ENCODE measurements around the gene ENO1.
"Not testable (repeated sequence)": the region's sequence is repeated elsewhere in the genome, so short reads cannot be mapped to it uniquely, and the experiment has no call there.

ENO1 gene

DNA sequence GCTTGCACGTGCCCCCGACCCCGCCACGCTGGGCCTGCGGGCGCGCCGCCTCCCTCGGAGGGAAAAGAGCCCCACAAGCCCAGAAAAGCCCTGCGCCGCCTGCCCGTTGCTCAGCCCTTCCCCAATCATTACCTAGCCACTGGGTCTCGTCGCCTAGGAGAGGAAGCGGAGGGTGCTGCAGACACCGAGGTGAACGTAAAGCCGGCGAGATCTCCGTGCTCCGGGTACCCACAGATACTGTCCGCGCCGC lies at the start of gene ENO1:
ENO1 (minus strand) TSS at position 239 of the 250 bp plus-strand sequence. CDS start 3,778 bp downstream, outside the sequence.
- H3K4me3 ChIP-seq, result peak within 1 kb of the TSS; percentile 84
- in situ Hi-C loops (cut with MboI; ENCODE audit: low sequenced_read_pairs), result no loop called here
- no peak for DNase-seq (ENCODE audit: low spot score in 2 of 2)
- no peaks in the 10 kb centered on the region for H3K27me3 ChIP-seq (ENCODE audit: low read depth)
- H3K36me3 ChIP-seq (replicated peaks), result peaks cover 46% of the 10 kb centered on the region
- H3K4me1 ChIP-seq, result peaks cover 43% of the 10 kb centered on the region
- no peaks in the 10 kb centered on the region for H3K9me3 ChIP-seq

DNA sequence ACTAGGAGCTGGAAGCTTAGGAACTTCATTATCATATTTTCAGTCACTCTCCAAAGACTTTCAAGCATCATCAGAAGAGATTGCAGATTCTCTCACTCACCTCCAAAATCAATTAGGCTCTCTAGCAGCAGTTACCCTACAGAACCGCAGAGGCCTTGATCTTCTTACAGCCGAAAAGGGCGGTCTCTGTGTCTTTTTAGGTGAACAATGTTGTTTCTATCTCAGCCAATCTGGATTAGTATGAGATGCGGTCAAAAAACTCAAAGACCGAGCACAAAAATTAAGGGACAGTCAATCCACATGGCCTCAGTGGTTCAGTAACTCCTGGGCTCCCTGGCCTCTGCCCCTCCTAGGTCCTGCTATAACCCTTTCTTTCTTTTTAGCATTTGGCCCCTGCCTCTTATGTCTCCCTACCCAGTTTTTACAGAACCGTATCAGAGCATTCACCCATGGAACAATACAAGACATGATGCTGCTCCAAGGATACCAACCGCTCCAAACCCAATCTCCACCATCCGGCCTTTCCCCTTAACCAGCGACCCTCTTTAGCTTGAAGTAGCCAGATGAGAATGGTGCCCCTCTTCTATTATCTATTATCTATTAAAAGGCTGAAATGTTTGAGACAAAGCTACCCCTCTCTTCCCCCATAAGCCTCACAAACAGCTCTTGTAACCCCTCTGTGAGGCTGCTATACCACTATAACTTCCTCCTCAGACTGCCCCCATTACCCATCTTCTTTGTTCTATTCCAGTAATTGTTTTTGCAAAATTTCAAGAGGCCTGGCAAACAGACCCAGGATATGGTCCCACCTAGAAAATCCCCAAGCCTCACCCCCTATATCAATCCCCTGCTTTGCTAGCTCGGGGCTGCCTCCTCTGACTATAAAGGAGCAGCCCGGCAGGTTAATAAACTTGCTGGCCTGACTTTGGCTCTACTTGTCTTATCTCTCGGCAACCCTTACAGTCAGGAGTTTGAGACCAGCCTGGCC lies 48.5 kb upstream of the ENO1 start:
- H3K4me1 ChIP-seq, result no peaks in the 10 kb centered on the region
- peaks cover 3% of the 10 kb centered on the region; the same call in 1 of the 2 replicates for H3K27me3 ChIP-seq (ENCODE audit: low read depth)
- no peak for DNase-seq (ENCODE audit: low spot score in 2 of 2)
- in situ Hi-C loops (cut with MboI; ENCODE audit: low sequenced_read_pairs), result no loop called here
- H3K36me3 ChIP-seq (replicated peaks), result no peaks in the 10 kb centered on the region
- H3K4me3 ChIP-seq, result no peak overlapping the region
- no peaks in the 10 kb centered on the region for H3K9me3 ChIP-seq

DNA sequence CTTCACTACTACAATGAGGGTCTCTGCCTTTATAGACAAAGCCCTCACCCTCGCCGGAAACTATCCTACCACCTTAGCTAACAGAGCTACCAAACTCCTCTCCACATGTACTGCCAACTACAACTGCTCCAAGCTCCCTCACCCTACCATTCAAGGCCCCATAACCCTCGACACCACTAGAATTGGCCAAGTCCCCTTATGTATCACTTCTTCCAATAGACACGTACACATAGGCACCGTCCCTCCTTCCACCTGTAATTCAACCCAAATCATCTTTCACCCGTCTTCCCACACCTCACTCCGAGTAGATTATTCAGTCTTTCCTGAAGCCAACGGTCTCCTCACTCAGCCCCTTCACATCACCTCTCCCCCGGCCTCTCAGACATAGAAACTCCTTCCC lies 47.5 kb upstream of the ENO1 start:
- Histone ChIP-seq H3K4me3 (no peak overlapping the region), H3K27me3 (ENCODE audit: low read depth) (peaks cover 3% of the 10 kb centered on the region; the same call in 1 of the 2 replicates), H3K36me3 (replicated peaks) (no peaks in the 10 kb centered on the region), H3K9me3 (no peaks in the 10 kb centered on the region), H3K4me1 (no peaks in the 10 kb centered on the region)
- in situ Hi-C loops (cut with MboI; ENCODE audit: low sequenced_read_pairs), result no loop called here
- DNase-seq (ENCODE audit: low spot score in 2 of 2), result no peak

DNA sequence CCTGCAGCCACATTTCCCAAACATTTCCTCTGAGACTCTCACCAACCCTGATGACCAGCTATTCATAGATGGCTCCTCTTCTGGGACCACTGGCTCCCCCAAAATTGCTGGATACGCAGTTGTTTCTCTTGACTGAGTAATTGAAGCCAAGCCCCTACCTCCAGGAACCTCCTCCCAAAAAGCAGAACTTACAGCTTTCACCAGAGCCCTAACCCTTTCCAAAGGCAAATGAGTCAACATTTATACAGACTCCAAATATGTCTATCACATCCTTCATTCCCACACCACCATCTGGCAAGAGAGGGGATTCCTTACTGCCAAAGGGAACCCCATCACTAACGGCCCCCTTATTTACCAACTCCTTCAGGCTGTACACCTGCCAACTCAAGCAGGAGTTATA lies 46.9 kb upstream of the ENO1 start:
- no peaks in the 10 kb centered on the region for H3K36me3 ChIP-seq (replicated peaks)
- no peaks in the 10 kb centered on the region for H3K9me3 ChIP-seq
- no peaks in the 10 kb centered on the region for H3K4me1 ChIP-seq
- in situ Hi-C loops (cut with MboI; ENCODE audit: low sequenced_read_pairs), result no loop called here
- no peak for DNase-seq (ENCODE audit: low spot score in 2 of 2)
- H3K4me3 ChIP-seq, result no peak overlapping the region
- peaks cover 3% of the 10 kb centered on the region; the same call in 1 of the 2 replicates for H3K27me3 ChIP-seq (ENCODE audit: low read depth)

DNA sequence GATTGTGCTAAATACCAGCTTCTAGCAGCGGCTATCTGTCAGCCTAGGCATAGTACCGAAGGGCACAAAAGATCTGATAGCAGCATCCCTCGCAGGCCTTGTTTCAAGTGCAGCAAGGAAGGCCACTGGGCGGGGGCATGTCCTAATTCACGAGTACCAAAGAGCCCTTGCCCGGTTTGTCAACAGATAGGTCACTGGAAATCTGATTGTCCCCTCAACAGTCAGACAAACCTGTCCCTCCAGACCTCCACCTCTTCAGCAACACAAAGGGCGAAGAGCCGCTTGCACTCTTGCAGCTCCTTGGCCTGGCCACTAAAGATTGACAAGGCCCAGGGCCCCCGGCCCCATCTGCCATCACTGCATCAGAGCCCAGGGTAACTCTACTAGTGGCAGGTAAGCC lies 44.5 kb upstream of the ENO1 start:
- Histone ChIP-seq H3K27me3 (ENCODE audit: low read depth) (peaks cover 3% of the 10 kb centered on the region; the same call in 1 of the 2 replicates), H3K36me3 (replicated peaks) (no peaks in the 10 kb centered on the region), H3K4me3 (no peak overlapping the region), H3K4me1 (no peaks in the 10 kb centered on the region; the same call in 1 of the 2 replicates), H3K9me3 (no peaks in the 10 kb centered on the region)
- in situ Hi-C loops (cut with MboI; ENCODE audit: low sequenced_read_pairs), result no loop called here
- no peak for DNase-seq (ENCODE audit: low spot score in 2 of 2)

DNA sequence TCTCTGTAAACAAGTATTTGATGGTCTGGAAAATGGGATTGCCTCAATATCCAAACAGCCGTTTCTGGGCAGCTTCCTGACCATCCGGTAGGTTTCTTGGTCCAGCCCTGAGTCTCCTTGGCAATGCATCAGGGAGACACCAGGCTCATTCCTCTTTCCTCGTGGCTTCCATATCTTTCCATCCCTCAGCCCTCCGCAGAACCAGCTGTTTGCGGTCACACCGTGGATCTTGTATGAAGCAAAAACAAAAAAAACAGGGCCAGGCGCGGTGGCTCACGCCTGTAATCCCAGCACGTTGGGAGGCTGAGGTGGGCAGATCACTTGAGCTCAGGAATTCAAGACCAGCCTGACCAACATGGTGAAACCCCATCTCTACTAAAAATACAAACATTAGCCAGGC lies 39.0 kb upstream of the ENO1 start:
- H3K9me3 ChIP-seq; DNase-seq (ENCODE audit: low spot score in 2 of 2); H3K36me3 ChIP-seq (replicated peaks); H3K27me3 ChIP-seq (ENCODE audit: low read depth); H3K4me3 ChIP-seq: not testable (repeated sequence)
- in situ Hi-C loops (cut with MboI; ENCODE audit: low sequenced_read_pairs), result loop anchor here (5.0 kb wide), 2 partner anchors 70 to 190 kb away; no protein-coding TSS in a partner anchor
- peaks cover 25% of the 10 kb centered on the region for H3K4me1 ChIP-seq

DNA sequence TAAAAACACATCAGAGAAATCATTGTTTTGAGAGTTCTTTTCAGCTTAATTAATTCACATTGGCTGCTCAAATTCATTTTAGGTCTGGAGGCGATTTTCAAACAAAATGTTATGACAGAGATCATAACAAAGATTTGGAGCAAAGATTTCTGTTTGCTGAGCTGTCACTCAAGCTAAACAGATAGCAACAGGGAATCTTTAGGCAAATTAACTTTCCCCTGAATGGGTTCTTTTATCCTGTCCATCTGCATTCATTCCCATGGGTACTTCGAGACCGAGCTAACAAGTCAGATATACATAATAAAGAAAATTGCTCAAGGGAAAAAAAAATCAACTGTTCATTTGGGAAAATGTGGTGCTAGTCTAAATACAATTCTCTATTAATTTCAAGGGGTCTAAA lies 37.0 kb upstream of the ENO1 start:
- Histone ChIP-seq H3K4me3 (no peak overlapping the region), H3K9me3 (0 out of 2 replicates have a peak, but pooled peaks cover 2% of the 10 kb centered on the region), H3K4me1 (peaks cover 25% of the 10 kb centered on the region), H3K36me3 (replicated peaks) (no peaks in the 10 kb centered on the region), H3K27me3 (ENCODE audit: low read depth) (no peaks in the 10 kb centered on the region)
- DNase-seq (ENCODE audit: low spot score in 2 of 2), result peak; percentile 52 to 95
- in situ Hi-C loops (cut with MboI; ENCODE audit: low sequenced_read_pairs), result loop anchor here (5.0 kb wide), 2 partner anchors 72 to 192 kb away; no protein-coding TSS in a partner anchor

DNA sequence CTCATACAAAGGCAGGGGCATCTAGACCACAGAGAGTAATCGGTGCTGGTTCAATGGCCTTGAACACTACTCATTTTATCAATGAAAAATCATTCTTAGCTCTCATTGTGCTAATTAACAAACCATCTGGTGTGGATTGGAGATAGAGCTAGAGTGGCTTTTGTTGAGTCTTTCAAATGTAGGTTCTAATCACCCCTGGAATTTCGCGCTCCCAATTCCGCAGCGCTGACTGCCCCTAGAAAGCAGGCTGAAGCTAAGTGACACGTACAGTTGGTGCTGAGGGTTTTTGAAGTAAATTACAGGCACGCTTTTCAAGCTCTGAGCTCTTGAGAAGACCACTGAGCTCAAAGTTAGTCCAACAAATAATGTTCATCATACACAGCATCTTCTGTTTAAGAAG lies 36.0 kb upstream of the ENO1 start:
- Histone ChIP-seq H3K4me1 (peaks cover 25% of the 10 kb centered on the region), H3K9me3 (0 out of 2 replicates have a peak, but pooled peaks cover 2% of the 10 kb centered on the region), H3K4me3 (no peak overlapping the region), H3K36me3 (replicated peaks) (no peaks in the 10 kb centered on the region), H3K27me3 (ENCODE audit: low read depth) (no peaks in the 10 kb centered on the region)
- peak; percentile 35 to 62 for DNase-seq (ENCODE audit: low spot score in 2 of 2)
- in situ Hi-C loops (cut with MboI; ENCODE audit: low sequenced_read_pairs), result no loop called here

DNA sequence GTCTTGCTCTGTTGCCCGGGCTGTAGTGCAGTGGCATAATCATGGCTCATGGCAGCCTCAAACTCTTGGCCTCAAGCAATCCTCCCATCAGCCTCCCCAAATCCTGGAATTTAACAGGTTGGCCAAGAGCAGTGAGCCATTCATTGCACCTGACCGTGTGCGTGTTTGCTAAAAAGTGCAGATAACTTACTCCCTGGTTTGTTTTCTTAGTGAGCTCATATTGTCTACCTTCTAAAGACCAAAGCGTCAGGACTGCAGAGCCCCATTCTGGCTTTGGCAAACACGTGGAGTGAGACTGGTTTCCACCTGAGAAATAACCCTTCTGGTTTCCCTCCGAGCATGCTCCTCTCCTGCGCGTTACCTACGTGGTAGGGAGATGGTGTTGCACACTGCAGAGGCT lies 35.0 kb upstream of the ENO1 start:
- no peaks in the 10 kb centered on the region for H3K27me3 ChIP-seq (ENCODE audit: low read depth)
- DNase-seq (ENCODE audit: low spot score in 2 of 2), result no peak
- in situ Hi-C loops (cut with MboI; ENCODE audit: low sequenced_read_pairs), result no loop called here
- H3K4me3 ChIP-seq, result no peak overlapping the region
- 0 out of 2 replicates have a peak, but pooled peaks cover 2% of the 10 kb centered on the region for H3K9me3 ChIP-seq
- H3K36me3 ChIP-seq (replicated peaks), result no peaks in the 10 kb centered on the region
- H3K4me1 ChIP-seq, result peaks cover 25% of the 10 kb centered on the region

DNA sequence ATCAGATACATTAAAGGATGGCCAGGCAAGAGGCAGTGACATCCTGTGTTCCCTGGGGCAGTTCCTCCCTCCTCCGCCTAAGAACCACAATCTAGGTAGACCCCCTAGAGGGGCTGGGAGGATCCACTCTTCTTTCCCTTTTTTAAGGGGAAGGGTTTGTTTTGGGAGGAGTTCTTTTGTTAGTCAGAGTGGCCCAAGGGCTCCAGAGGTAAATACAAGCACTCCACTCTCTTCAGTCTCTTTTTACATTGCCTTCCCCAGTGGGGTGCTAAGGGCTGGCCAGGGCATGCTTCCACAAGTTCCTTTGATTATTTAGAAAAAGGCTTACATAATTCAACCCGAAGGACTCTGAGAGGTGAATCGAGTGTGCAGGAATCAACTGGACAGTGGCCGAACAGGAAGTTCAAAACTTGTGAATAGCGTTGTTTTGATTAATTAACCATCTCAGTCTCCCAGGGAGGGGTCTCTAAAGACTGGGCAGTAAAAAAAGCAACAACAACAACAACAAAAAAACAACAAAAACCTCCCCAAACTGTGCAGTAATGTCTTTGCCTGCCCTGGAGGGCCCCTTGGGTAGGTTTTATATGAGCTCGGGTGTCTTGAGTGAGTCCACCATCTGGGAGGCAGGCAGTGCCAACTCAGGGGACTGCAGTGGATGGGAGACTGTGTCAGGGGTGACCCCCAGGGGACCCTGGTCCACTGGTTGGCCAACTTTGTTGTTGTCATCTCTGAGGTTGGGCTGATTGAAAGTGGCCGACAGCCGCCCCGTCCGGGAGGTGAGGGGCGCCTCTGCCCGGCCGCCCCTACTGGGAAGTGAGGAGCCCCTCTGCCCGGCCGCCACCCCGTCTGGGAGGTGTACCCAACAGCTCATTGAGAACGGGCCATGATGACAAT lies 33.2 kb upstream of the ENO1 start:
- no peak for DNase-seq (ENCODE audit: low spot score in 2 of 2)
- Histone ChIP-seq H3K4me3 (no peak overlapping the region), H3K36me3 (replicated peaks) (no peaks in the 10 kb centered on the region), H3K4me1 (peaks cover 25% of the 10 kb centered on the region), H3K9me3 (0 out of 2 replicates have a peak, but pooled peaks cover 2% of the 10 kb centered on the region), H3K27me3 (ENCODE audit: low read depth) (no peaks in the 10 kb centered on the region)
- in situ Hi-C loops (cut with MboI; ENCODE audit: low sequenced_read_pairs), result no loop called here

DNA sequence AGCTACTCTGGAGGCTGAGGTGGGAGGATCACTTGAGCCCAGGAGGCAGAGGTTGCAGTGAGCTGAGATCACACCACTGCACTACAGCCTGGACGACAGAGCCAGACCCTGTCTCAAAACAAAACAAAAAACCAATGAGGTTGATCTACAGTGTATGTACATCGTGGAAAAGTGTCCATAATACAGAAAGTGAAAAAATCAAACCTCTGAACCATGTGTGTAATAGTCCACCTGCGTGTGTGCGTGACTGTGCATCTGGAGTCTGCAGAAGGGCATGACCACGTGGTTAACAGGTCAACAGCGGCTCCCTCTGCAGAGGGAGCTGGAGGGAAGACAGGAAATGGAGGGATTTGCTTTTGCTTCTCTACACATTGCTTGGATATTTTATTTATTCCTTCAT lies 32.4 kb upstream of the ENO1 start:
- H3K27me3 ChIP-seq (ENCODE audit: low read depth), result no peaks in the 10 kb centered on the region
- DNase-seq (ENCODE audit: low spot score in 2 of 2), result no peak
- in situ Hi-C loops (cut with MboI; ENCODE audit: low sequenced_read_pairs), result no loop called here
- H3K4me1 ChIP-seq, result peaks cover 21% of the 10 kb centered on the region
- H3K36me3 ChIP-seq (replicated peaks), result no peaks in the 10 kb centered on the region
- 0 out of 2 replicates have a peak, but pooled peaks cover 2% of the 10 kb centered on the region for H3K9me3 ChIP-seq
- H3K4me3 ChIP-seq, result no peak overlapping the region

DNA sequence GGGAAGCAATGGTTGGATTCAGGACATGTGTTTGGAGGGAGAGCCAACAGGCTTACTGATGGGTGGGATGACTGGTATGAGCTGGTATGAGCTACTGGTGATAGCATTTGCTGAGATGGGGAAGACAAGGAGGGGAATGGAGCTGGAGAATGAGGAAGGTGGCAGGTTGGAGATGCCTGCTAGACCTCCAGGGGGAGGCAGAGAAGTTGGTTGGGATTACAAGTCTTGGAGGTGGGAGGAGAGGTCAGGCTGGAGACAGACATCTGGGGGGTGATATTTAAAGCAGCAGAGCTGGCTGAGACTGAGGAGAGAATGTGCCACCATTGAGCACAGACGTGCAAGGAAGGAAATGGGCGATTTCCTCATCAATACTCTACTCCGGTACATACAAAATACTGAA lies 31.8 kb upstream of the ENO1 start:
- no peaks in the 10 kb centered on the region for H3K36me3 ChIP-seq (replicated peaks)
- H3K9me3 ChIP-seq, result 0 out of 2 replicates have a peak, but pooled peaks cover 2% of the 10 kb centered on the region
- peaks cover 17% of the 10 kb centered on the region for H3K4me1 ChIP-seq
- DNase-seq (ENCODE audit: low spot score in 2 of 2), result no peak
- no peaks in the 10 kb centered on the region for H3K27me3 ChIP-seq (ENCODE audit: low read depth)
- H3K4me3 ChIP-seq, result no peak overlapping the region
- in situ Hi-C loops (cut with MboI; ENCODE audit: low sequenced_read_pairs), result no loop called here

DNA sequence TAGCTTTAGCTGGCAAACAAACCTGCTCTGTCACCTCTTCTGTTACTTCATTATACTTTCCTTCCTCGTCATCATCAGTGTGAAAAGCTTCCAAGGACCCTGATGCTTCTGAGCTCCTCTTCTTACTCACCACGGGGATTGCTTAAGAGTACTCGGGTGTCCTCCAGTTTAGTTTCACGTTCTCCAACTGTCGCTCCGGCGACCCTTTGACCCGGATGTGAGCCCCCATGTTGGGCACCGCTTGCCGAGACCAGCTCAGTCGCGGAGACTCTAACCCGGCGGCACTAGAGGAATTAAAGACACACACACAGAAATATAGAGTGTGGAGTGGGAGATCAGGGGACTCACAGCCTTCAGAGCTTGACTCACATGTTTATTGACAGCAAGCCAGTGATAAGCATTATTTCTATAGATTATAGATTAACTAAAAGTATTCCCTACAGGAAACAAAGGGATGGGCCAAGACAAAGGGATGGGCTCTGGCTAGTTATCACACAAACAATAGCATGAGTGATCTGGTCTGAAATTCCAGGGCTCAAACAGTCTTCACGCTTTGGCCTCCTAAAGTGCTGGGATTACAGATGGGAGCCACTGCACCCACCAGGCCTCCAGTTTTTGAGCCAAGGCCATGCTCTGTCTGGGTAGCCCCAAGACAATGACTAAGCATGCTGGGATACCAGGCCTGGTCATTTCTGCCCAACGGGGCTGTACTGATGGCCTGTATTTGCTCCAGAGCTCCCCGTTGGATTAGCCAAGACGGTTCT lies 30.1 kb upstream of the ENO1 start:
- Histone ChIP-seq H3K9me3 (0 out of 2 replicates have a peak, but pooled peaks cover 2% of the 10 kb centered on the region), H3K4me3 (no peak overlapping the region), H3K27me3 (ENCODE audit: low read depth) (no peaks in the 10 kb centered on the region), H3K4me1 (no peaks in the 10 kb centered on the region; the same call in 1 of the 2 replicates), H3K36me3 (replicated peaks) (no peaks in the 10 kb centered on the region)
- DNase-seq (ENCODE audit: low spot score in 2 of 2), result no peak
- in situ Hi-C loops (cut with MboI; ENCODE audit: low sequenced_read_pairs), result no loop called here
